ENCODE data around the gene ASIC3.

ASIC3 gene

GRCh38 chr7:151065516-151065915 is 17.2 kb downstream of the ASIC3 start:
- no peak for TF ChIP-seq CTCF (IDR thresholded peaks at IDR 0.05; ENCODE audit: low read depth, low read length)
- Histone ChIP-seq H3K4me3 (ENCODE audit: low read depth, low read length) (no peak overlapping the region), H3K4me1 (peaks cover 11% of the 10 kb centered on the region), H3K27me3 (no peaks in the 10 kb centered on the region), H3K36me3 (peaks cover 68% of the 10 kb centered on the region), H3K9me3 (no peaks in the 10 kb centered on the region)
- no peak for DNase-seq

DNA sequence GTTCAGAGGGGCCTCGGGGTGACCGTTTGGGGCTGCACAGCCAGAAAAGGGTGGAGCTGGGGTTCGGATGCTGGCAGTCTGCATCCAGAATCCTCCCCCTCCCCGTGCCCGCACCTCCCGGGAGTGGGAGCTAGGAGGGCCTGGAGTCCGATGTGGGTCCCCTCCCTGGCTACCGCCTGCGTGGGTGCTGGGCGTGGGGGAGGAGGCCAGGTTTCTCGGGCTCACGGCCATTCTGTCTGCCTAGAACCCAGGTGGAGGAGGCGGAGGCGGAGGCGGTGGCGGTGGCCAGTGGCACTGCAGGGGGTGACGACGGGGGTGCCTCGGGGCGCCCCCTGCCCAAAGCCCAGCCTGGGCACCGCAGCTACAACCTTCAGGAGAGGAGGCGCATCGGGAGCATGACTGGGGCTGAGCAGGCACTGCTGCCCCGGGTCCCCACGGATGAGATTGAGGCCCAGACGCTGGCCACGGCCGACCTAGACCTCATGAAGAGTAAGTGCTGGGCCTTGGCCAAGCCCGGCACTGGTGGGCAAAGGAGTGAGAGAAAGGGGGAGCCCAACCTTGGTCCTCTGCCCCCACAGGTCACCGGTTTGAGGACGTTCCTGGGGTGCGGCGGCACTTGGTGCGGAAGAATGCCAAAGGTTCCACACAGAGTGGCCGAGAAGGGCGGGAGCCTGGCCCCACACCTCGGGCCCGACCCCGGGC is 18.1 kb downstream of the ASIC3 start:
- no peak for TF ChIP-seq CTCF (IDR thresholded peaks at IDR 0.05; ENCODE audit: low read depth, low read length)
- Histone ChIP-seq H3K36me3 (peaks cover 77% of the 10 kb centered on the region), H3K9me3 (no peaks in the 10 kb centered on the region), H3K4me1 (peaks cover 10% of the 10 kb centered on the region), H3K27me3 (no peaks in the 10 kb centered on the region), H3K4me3 (ENCODE audit: low read depth, low read length) (no peak overlapping the region)
- DNase-seq = no peak

DNA sequence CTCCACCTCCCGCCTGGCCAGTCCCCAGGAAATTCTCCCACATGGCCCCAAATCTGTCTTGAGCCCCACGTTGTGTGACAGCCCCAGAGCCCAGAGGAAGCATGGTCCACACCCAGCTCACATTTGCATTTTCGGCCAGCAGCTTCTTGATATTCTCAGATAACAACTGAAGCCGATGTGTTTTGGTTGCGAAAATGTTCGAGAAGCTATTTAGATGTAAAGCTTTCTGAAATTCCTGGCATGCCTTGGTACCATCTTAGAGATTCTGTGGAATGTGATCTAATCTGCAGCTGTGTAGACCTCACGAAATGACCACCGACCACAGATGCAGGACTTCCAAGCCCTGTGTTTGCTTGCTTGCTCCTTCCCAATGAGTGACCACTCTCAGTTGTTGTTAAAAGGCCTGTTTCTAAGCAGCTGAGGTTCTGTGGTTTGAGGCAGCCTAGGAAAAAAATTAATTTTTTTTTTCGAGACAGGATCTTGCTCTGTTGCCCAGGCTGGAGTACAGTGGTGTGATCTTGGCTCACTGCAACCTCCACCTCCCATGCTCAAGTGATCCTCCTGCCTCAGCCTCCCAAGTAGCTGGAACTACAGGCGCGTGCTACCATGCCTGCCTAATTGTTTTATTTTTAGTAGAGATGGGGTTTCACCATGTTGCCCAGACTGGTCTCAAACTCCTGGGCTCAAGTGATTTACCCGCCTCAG is 19.9 kb downstream of the ASIC3 start:
- H3K36me3 ChIP-seq = peaks cover 90% of the 10 kb centered on the region
- TF ChIP-seq CTCF (IDR thresholded peaks at IDR 0.05; ENCODE audit: low read depth, low read length) = no peak
- H3K4me1 ChIP-seq = peaks cover 3% of the 10 kb centered on the region; the same call in 1 of the 2 replicates
- H3K9me3 ChIP-seq = no peaks in the 10 kb centered on the region
- no peaks in the 10 kb centered on the region for H3K27me3 ChIP-seq
- no peak overlapping the region for H3K4me3 ChIP-seq (ENCODE audit: low read depth, low read length)
- no peak for DNase-seq

GRCh38 chr7:151069841-151070573 is 21.7 kb downstream of the ASIC3 start:
- H3K4me1 ChIP-seq = no peaks in the 10 kb centered on the region
- no peaks in the 10 kb centered on the region for H3K27me3 ChIP-seq
- TF ChIP-seq CTCF (IDR thresholded peaks at IDR 0.05; ENCODE audit: low read depth, low read length) = no peak
- DNase-seq = no peak
- no peaks in the 10 kb centered on the region for H3K9me3 ChIP-seq
- H3K4me3 ChIP-seq (ENCODE audit: low read depth, low read length) = no peak overlapping the region
- H3K36me3 ChIP-seq = peaks cover 94% of the 10 kb centered on the region

GRCh38 chr7:151070574-151070960 is 22.2 kb downstream of the ASIC3 start:
- Histone ChIP-seq H3K4me1 (no peaks in the 10 kb centered on the region), H3K9me3 (no peaks in the 10 kb centered on the region), H3K4me3 (ENCODE audit: low read depth, low read length) (no peak overlapping the region), H3K27me3 (no peaks in the 10 kb centered on the region), H3K36me3 (peaks cover 94% of the 10 kb centered on the region)
- DNase-seq = no peak
- TF ChIP-seq CTCF (IDR thresholded peaks at IDR 0.05; ENCODE audit: low read depth, low read length) = no peak

All from BE2C (cell line).